ENCODE measurements around the gene FADS1. TPM values are rescaled to one million over a fixed set of nuclear protein-coding genes. Genes with fewer than 3 reads are reported as not detected.
A peak's percentile ranks its signal among the peaks of the same experiment; 100 is the strongest.

The FADS1 gene
- total and polyA plus RNA-seq, 2 of the 13 experiments (the other 11 are each of a cell fraction or from before 2014, with no cell fraction given), result 91.8 to 108 TPM

DNA sequence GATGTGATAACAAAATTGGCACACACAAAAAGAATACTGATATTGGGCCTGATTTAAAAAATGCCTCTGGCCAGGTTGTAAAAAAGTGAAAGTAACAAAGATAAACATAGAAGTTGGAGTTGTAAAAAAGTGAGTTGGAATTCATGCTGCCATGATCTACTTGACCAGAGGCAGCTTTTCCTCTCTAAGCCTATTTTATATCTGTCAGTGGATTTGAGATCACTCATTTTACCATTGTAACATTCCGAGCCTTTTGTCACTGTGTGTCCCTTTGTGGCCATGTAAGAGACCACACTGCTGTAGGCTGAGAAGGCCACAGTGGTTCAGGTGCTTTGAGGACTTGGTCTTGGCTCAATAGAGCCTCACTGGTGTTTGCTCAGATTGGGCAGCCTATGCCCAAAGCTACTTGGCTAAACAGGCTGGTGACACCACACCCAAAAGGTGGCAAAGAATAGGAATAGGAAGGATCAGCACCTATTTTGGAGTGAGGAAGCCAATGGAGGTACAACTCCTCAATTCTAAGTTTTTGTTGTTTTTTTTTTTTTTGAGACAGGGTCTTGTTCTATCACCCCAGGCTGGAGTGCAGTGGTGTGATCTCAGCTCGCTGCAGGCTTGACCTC is 17.0 kb downstream of the FADS1 start:
- H2AFZ ChIP-seq (ENCODE audit: low read length), result no peak overlapping the region
- no peaks in the 10 kb centered on the region; the same call in 1 of the 2 replicates for H4K20me1 ChIP-seq (ENCODE audit: insufficient read depth, low read length)
- H3K27me3 ChIP-seq (ENCODE audit: control insufficient read depth in 1 of 2, insufficient read depth in 2 of 2, low read length in 2 of 2), result no peaks in the 10 kb centered on the region
- ChIA-PET POLR2A (no interaction called here), CTCF (ENCODE audit: low intra/inter-chr PET ratio, low total read pairs) (no interaction called here)
- no peak overlapping the region for H3K4me3 ChIP-seq (replicated peaks in 1 of 3; ENCODE audit: insufficient read depth in 1 of 3, low read depth in 2 of 3, low read length in 3 of 3)
- WGBS (ENCODE audit: low lambda C conversion rate), result 100% methylated on average over 2 of the region's 2 CpGs
- intact Hi-C loops (cut with micrococcal nuclease; ENCODE audit: unreplicated experiment) (no loop called here), in situ Hi-C loops (cut with HindIII; ENCODE audit: extremely low pct_ligation_motif_present, low pct_unique_long_range_greater_than_20kb) (loop anchor here (10.0 kb wide), 1 partner anchor 285 kb away; no protein-coding TSS in a partner anchor)
- DNase-seq (ENCODE audit: low spot score) (no peak), ATAC-seq (no peak), FAIRE-seq (no peak)
- peaks cover 26% of the 10 kb centered on the region for H3K4me1 ChIP-seq (ENCODE audit: insufficient read depth, low read length)
- no peak overlapping the region for H3K27ac ChIP-seq (ENCODE audit: extremely low read length, insufficient read depth, low read length)
- peaks cover 19 to 52% of the 10 kb centered on the region in 2 experiments for H3K36me3 ChIP-seq (replicated peaks in 1 of 2; ENCODE audit: control insufficient read depth in 1 of 2, insufficient read depth in 2 of 2, low read length in 2 of 2)
- H3K9me3 ChIP-seq (ENCODE audit: low read length), result no peaks in the 10 kb centered on the region
- BruUV-seq (replicated peaks), result no TSS peak
- no peak overlapping the region for H3K4me2 ChIP-seq (ENCODE audit: low read depth, low read length)
- peaks cover 18% of the 10 kb centered on the region for H3K79me2 ChIP-seq (ENCODE audit: insufficient read depth, low read length)
- no peak overlapping the region for H3K9ac ChIP-seq (ENCODE audit: insufficient read depth, low read depth, low read length)
- TF ChIP-seq ZNF7 (CRISPR knock-in tag; IDR thresholded peaks at IDR 0.05), result peak; percentile 87
- no peak for TF ChIP-seq FOXM1 (CRISPR knock-in tag; IDR thresholded peaks at IDR 0.05)
- TF ChIP-seq, protein P1, sequence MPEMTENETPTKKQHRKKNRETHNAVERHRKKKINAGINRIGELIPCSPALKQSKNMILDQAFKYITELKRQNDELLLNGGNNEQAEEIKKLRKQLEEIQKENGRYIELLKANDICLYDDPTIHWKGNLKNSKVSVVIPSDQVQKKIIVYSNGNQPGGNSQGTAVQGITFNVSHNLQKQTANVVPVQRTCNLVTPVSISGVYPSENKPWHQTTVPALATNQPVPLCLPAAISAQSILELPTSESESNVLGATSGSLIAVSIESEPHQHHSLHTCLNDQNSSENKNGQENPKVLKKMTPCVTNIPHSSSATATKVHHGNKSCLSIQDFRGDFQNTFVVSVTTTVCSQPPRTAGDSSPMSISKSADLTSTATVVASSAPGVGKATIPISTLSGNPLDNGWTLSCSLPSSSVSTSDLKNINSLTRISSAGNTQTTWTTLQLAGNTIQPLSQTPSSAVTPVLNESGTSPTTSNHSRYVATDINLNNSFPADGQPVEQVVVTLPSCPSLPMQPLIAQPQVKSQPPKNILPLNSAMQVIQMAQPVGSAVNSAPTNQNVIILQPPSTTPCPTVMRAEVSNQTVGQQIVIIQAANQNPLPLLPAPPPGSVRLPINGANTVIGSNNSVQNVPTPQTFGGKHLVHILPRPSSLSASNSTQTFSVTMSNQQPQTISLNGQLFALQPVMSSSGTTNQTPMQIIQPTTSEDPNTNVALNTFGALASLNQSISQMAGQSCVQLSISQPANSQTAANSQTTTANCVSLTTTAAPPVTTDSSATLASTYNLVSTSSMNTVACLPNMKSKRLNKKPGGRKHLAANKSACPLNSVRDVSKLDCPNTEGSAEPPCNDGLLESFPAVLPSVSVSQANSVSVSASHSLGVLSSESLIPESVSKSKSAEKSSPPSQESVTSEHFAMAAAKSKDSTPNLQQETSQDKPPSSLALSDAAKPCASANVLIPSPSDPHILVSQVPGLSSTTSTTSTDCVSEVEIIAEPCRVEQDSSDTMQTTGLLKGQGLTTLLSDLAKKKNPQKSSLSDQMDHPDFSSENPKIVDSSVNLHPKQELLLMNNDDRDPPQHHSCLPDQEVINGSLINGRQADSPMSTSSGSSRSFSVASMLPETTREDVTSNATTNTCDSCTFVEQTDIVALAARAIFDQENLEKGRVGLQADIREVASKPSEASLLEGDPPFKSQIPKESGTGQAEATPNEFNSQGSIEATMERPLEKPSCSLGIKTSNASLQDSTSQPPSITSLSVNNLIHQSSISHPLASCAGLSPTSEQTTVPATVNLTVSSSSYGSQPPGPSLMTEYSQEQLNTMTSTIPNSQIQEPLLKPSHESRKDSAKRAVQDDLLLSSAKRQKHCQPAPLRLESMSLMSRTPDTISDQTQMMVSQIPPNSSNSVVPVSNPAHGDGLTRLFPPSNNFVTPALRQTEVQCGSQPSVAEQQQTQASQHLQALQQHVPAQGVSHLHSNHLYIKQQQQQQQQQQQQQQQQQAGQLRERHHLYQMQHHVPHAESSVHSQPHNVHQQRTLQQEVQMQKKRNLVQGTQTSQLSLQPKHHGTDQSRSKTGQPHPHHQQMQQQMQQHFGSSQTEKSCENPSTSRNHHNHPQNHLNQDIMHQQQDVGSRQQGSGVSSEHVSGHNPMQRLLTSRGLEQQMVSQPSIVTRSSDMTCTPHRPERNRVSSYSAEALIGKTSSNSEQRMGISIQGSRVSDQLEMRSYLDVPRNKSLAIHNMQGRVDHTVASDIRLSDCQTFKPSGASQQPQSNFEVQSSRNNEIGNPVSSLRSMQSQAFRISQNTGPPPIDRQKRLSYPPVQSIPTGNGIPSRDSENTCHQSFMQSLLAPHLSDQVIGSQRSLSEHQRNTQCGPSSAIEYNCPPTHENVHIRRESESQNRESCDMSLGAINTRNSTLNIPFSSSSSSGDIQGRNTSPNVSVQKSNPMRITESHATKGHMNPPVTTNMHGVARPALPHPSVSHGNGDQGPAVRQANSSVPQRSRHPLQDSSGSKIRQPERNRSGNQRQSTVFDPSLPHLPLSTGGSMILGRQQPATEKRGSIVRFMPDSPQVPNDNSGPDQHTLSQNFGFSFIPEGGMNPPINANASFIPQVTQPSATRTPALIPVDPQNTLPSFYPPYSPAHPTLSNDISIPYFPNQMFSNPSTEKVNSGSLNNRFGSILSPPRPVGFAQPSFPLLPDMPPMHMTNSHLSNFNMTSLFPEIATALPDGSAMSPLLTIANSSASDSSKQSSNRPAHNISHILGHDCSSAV (CRISPR knock-in tag; IDR thresholded peaks at IDR 0.05; ENCODE audit: borderline replicate concordance), result no peak
- TF ChIP-seq TCF7L2 (IDR thresholded peaks at IDR 0.05; ENCODE audit: low read depth, low read length), result no peak
- TF ChIP-seq ZNF382 (CRISPR knock-in tag; IDR thresholded peaks at IDR 0.05; ENCODE audit: borderline replicate concordance), result no peak
- TF ChIP-seq, protein P2, sequence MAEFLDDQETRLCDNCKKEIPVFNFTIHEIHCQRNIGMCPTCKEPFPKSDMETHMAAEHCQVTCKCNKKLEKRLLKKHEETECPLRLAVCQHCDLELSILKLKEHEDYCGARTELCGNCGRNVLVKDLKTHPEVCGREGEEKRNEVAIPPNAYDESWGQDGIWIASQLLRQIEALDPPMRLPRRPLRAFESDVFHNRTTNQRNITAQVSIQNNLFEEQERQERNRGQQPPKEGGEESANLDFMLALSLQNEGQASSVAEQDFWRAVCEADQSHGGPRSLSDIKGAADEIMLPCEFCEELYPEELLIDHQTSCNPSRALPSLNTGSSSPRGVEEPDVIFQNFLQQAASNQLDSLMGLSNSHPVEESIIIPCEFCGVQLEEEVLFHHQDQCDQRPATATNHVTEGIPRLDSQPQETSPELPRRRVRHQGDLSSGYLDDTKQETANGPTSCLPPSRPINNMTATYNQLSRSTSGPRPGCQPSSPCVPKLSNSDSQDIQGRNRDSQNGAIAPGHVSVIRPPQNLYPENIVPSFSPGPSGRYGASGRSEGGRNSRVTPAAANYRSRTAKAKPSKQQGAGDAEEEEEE (CRISPR knock-in tag; IDR thresholded peaks at IDR 0.05; ENCODE audit: borderline replicate concordance), result no peak
- no peak for TF ChIP-seq ZNF354B (CRISPR knock-in tag; IDR thresholded peaks at IDR 0.05)
- no peak for TF ChIP-seq HNRNPK (IDR thresholded peaks at IDR 0.05; ENCODE audit: low read depth, low read length, poor library complexity, severe bottlenecking)
- no peak for TF ChIP-seq HMGA1 (CRISPR knock-in tag; conservative IDR thresholded peaks at IDR 0.05)
- TF ChIP-seq SP1 (IDR thresholded peaks at IDR 0.05), result no peak
- no peak for TF ChIP-seq SP1 (CRISPR knock-in tag; IDR thresholded peaks at IDR 0.05)
- no peak for TF ChIP-seq AKAP8 (CRISPR knock-in tag; IDR thresholded peaks at IDR 0.05)
- TF ChIP-seq SRSF9 (IDR thresholded peaks at IDR 0.05; ENCODE audit: borderline replicate concordance, insufficient read depth, low read depth, low read length, poor library complexity, severe bottlenecking), result no peak
- TF ChIP-seq GTF2F1 (IDR thresholded peaks at IDR 0.05; ENCODE audit: low read length), result no peak
- TF ChIP-seq ZNF33B (CRISPR knock-in tag; IDR thresholded peaks at IDR 0.05), result no peak

All from HepG2 (cell line).